ENCODE data around the gene POU4F3. TPM values are rescaled to one million over a fixed set of nuclear protein-coding genes. Genes with fewer than 3 reads are reported as not detected.

POU4F3 gene
- total and polyA plus RNA-seq, 7 donors = under 0.01 to 0.83 (median 0.06) TPM; not detected in 4

GRCh38 chr5:146357126-146357525 is 18.5 kb downstream of the POU4F3 start:
- Histone ChIP-seq H3K27me3 (no peaks in the 10 kb centered on the region), H3K27ac (no peak overlapping the region), H3K36me3 (no peaks in the 10 kb centered on the region), H3K9me3 (no peaks in the 10 kb centered on the region), H3K4me1 (no peaks in the 10 kb centered on the region), H3K4me3 (no peak overlapping the region)
- intact Hi-C loops (cut with DNase I) = no loop called here
- TF ChIP-seq EP300 (IDR thresholded peaks at IDR 0.05) = no peak
- TF ChIP-seq POLR2AphosphoS5 (IDR thresholded peaks at IDR 0.05) = no peak
- TF ChIP-seq POLR2A (IDR thresholded peaks at IDR 0.05) = no peak
- no peak for DNase-seq

GRCh38 chr5:146359836-146360235 is 21.2 kb downstream of the POU4F3 start:
- WGBS, 2 donors = 62 to 72% methylated on average over 5 of the region's 5 CpGs
- no peaks in the 10 kb centered on the region for H3K36me3 ChIP-seq
- TF ChIP-seq POLR2AphosphoS5 (IDR thresholded peaks at IDR 0.05) = no peak
- TF ChIP-seq EP300 (IDR thresholded peaks at IDR 0.05) = no peak
- H3K4me1 ChIP-seq = no peaks in the 10 kb centered on the region
- H3K27me3 ChIP-seq = no peaks in the 10 kb centered on the region
- no peak overlapping the region for H3K4me3 ChIP-seq
- no peak for DNase-seq
- no peak overlapping the region for H3K27ac ChIP-seq
- no peaks in the 10 kb centered on the region for H3K9me3 ChIP-seq
- intact Hi-C loops (cut with DNase I) = no loop called here

- intact Hi-C loops (cut with DNase I) = no loop called here
- Histone ChIP-seq H3K27ac (no peak overlapping the region), H3K4me1 (no peaks in the 10 kb centered on the region), H3K36me3 (no peaks in the 10 kb centered on the region), H3K4me3 (no peak overlapping the region), H3K27me3 (no peaks in the 10 kb centered on the region), H3K9me3 (no peaks in the 10 kb centered on the region)
- no peak for DNase-seq
- WGBS, 2 donors = 54 to 74% methylated on average over 7 of the region's 7 CpGs
- TF ChIP-seq EP300 (IDR thresholded peaks at IDR 0.05) (no peak), CTCF (IDR thresholded peaks at IDR 0.05) (no peak), POLR2A (IDR thresholded peaks at IDR 0.05) (no peak), POLR2AphosphoS5 (IDR thresholded peaks at IDR 0.05) (no peak)
Measured at GRCh38 chr5:146363161-146363874, 24.7 kb downstream of the POU4F3 start.

GRCh38 chr5:146365618-146366017 is 27.0 kb downstream of the POU4F3 start:
- no peaks in the 10 kb centered on the region for H3K9me3 ChIP-seq
- no peak for DNase-seq
- H3K4me1 ChIP-seq = no peaks in the 10 kb centered on the region
- 46 to 62% methylated on average over 2 of the region's 2 CpGs for WGBS, 2 donors
- no peaks in the 10 kb centered on the region for H3K36me3 ChIP-seq
- intact Hi-C loops (cut with DNase I) = no loop called here
- no peak for TF ChIP-seq POLR2A (IDR thresholded peaks at IDR 0.05)
- TF ChIP-seq CTCF (IDR thresholded peaks at IDR 0.05) = no peak
- no peak for TF ChIP-seq POLR2AphosphoS5 (IDR thresholded peaks at IDR 0.05)
- no peak for TF ChIP-seq EP300 (IDR thresholded peaks at IDR 0.05)
- no peak overlapping the region for H3K4me3 ChIP-seq
- H3K27ac ChIP-seq = no peak overlapping the region
- H3K27me3 ChIP-seq = peaks cover 0 to 3% (median 0%) of the 10 kb centered on the region in 3 donors

DNA sequence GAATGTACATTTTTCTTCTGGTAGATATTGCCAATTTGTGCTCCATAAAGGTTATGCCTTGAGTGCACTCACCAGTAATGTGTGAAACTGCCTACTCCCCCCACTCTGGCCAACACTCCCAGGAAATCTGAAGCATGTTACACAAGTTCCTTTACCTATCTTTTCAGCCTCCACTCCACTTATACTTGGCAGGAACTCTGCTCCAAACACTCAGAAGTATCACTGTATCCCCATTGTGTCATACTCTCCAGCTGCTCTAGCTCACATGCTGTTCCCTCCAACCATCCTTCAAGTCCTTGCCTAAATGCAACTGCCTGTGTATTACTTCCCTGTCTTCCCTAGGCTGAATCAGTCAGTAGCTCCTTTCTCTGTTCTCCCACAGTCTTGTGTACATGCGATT is 28.3 kb downstream of the POU4F3 start:
- intact Hi-C loops (cut with DNase I) = no loop called here
- 76 to 89% methylated on average over 1 of the region's 1 CpG for WGBS, 2 donors
- Histone ChIP-seq H3K4me1 (no peaks in the 10 kb centered on the region), H3K9me3 (no peaks in the 10 kb centered on the region), H3K27me3 (peaks cover 0 to 3% (median 0%) of the 10 kb centered on the region in 3 donors), H3K27ac (no peak overlapping the region), H3K4me3 (no peak overlapping the region), H3K36me3 (no peaks in the 10 kb centered on the region)
- TF ChIP-seq EP300 (IDR thresholded peaks at IDR 0.05) = no peak
- no peak for TF ChIP-seq POLR2A (IDR thresholded peaks at IDR 0.05)
- TF ChIP-seq POLR2AphosphoS5 (IDR thresholded peaks at IDR 0.05) = no peak
- no peak for TF ChIP-seq CTCF (IDR thresholded peaks at IDR 0.05)
- no peak for DNase-seq

DNA sequence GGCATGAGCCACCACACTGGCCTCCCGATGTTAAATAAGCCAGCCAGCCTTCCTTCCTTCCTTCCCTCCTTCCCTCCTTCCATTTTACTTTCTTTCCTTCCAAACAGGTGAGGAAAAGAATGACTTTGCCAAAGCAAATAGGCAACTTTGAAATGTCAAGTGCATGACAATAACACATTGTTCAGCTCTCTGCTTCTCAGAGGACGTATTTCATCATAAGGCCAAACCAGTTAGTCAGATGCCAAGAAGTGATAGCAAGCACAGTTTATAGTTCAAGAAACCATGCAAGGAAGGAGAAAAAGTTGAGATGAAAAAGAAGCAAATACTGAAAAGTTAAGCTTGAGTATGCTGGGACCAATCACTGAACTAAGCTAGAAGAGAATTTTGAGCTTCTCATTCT is 29.5 kb downstream of the POU4F3 start:
- H3K36me3 ChIP-seq = no peaks in the 10 kb centered on the region
- intact Hi-C loops (cut with DNase I) = no loop called here
- no peak for DNase-seq
- H3K9me3 ChIP-seq = no peaks in the 10 kb centered on the region
- TF ChIP-seq CTCF (IDR thresholded peaks at IDR 0.05) = no peak
- TF ChIP-seq POLR2A (IDR thresholded peaks at IDR 0.05) = no peak
- no peak for TF ChIP-seq POLR2AphosphoS5 (IDR thresholded peaks at IDR 0.05)
- no peak for TF ChIP-seq EP300 (IDR thresholded peaks at IDR 0.05)
- H3K27me3 ChIP-seq = peaks cover 0 to 3% (median 0%) of the 10 kb centered on the region in 3 donors
- H3K4me3 ChIP-seq = no peak overlapping the region
- 46 to 69% methylated on average over 2 of the region's 2 CpGs for WGBS, 2 donors
- no peaks in the 10 kb centered on the region for H3K4me1 ChIP-seq
- no peak overlapping the region for H3K27ac ChIP-seq
